MCF 10A (cell line): ENCODE results near the gene COG5. TPM values are rescaled to one million over a fixed set of nuclear protein-coding genes. Genes with fewer than 3 reads are reported as not detected.

Source experiments
- BruUV-seq: library from RNA; stranded (reverse); fragments of 400-500 nt; replicated peaks from 2 replicates; lab custom pipeline; 2021; lab: Mats Ljungman, UMichigan
- CTCF ChIA-PET: fragments of 300-600 bp; sonication (Branson Sonifier 250); formaldehyde crosslinking; extraction: SDS; loops from one replicate; lab custom pipeline; 2021; ENCODE audit warnings: antibody characterized with exemption, inconsistent platforms; lab: Yijun Ruan, JAX
- POLR2A ChIA-PET: fragments of 300-600, 350-650 bp; sonication (Branson Sonifier 250); formaldehyde crosslinking; extraction: SDS; loops from one replicate; lab custom pipeline; 2020; ENCODE audit warnings: antibody characterized with exemption, inconsistent platforms; lab: Yijun Ruan, JAX
- DNase-seq: peaks from one replicate; pipeline ENCODE4 v3.0.0-alpha.2; 2018; ENCODE audit not compliant: unreplicated experiment
- H3K27ac Mint-ChIP-seq: one replicate; pipeline ENCODE4 v1.8.0; 2022; ENCODE audit warnings: mild to moderate bottlenecking, low read depth, mixed read lengths; ENCODE audit not compliant: unreplicated experiment
- H3K27me3 Mint-ChIP-seq: one replicate; pipeline ENCODE4 v1.8.0; 2022; ENCODE audit warnings: mixed read lengths; ENCODE audit not compliant: insufficient read depth, unreplicated experiment
- H3K36me3 Mint-ChIP-seq: one replicate; pipeline ENCODE4 v1.8.0; 2022; ENCODE audit warnings: mild to moderate bottlenecking, moderate library complexity, mixed read lengths; ENCODE audit not compliant: insufficient read depth, unreplicated experiment
- H3K4me1 Mint-ChIP-seq: one replicate; pipeline ENCODE4 v1.8.0; 2022; ENCODE audit warnings: mixed read lengths; ENCODE audit not compliant: insufficient read depth, unreplicated experiment
- H3K4me3 Mint-ChIP-seq: one replicate; pipeline ENCODE4 v1.8.0; 2022; ENCODE audit warnings: mild to moderate bottlenecking, moderate library complexity, mixed read lengths; ENCODE audit not compliant: unreplicated experiment
- H3K9me3 Mint-ChIP-seq: one replicate; pipeline ENCODE4 v1.8.0; 2022; ENCODE audit warnings: mixed read lengths; ENCODE audit not compliant: unreplicated experiment
- CTCF ChIP-seq: fragments of 200-600 bp; IDR thresholded peaks from one replicate; pipeline ENCODE4 v1.8.0; 2022; ENCODE audit warnings: antibody characterized with exemption, mild to moderate bottlenecking; ENCODE audit not compliant: unreplicated experiment
- intact Hi-C: fragments of 100-400 bp; cut with micrococcal nuclease; formaldehyde crosslinking; loops from 2 replicates; pipeline ENCODE4 v1.14.1; 2022
- total RNA-seq: library from RNA; stranded (reverse); gene quantifications from 2 replicates; pipeline ENCODE4 v1.2.3, GENCODE V29; 2022

COG5 gene
- total RNA-seq, 1 experiment from 2014 or later: 40.3 TPM

- no TSS peak for BruUV-seq
- Mint-ChIP-seq H3K36me3 (peaks cover 94% of the 10 kb centered on the region), H3K4me3 (no peak overlapping the region), H3K27me3 (no peaks in the 10 kb centered on the region), H3K9me3 (no peaks in the 10 kb centered on the region), H3K4me1 (peaks cover 14% of the 10 kb centered on the region), H3K27ac (no peak overlapping the region)
- no peak for TF ChIP-seq CTCF
- CTCF ChIA-PET: interaction anchor here (0.7 kb wide), 1 partner anchor 464 kb away, joined by 5 read pairs; no protein-coding TSS in a partner anchor
- POLR2A ChIA-PET: interaction anchor here (1.7 kb wide), 1 partner anchor 16 kb away, joined by 8 read pairs; no protein-coding TSS in a partner anchor
- no peak for DNase-seq
- intact Hi-C loops: no loop called here
These were observed 378.0 kb downstream of the COG5 start for GRCh38 chr7:107185716-107186115.

- intact Hi-C loops: no loop called here
- H3K4me1 Mint-ChIP-seq: peaks cover 24% of the 10 kb centered on the region
- H3K4me3 Mint-ChIP-seq: no peak overlapping the region
- ChIA-PET POLR2A (interaction anchor here (0.6 to 7.9 kb wide), 5 partner anchors 9 to 48 kb away, joined by 3 to 126 read pairs (median 4); partner anchors contain the start of gene HBP1), CTCF (interaction anchor here (1.1 to 2.0 kb wide), 6 partner anchors 8 to 33 kb away, joined by 3 to 14 read pairs (median 8); no protein-coding TSS in a partner anchor)
- H3K36me3 Mint-ChIP-seq: peaks cover 85% of the 10 kb centered on the region
- TF ChIP-seq CTCF: no peak
- no peak overlapping the region for H3K27ac Mint-ChIP-seq
- no peaks in the 10 kb centered on the region for H3K9me3 Mint-ChIP-seq
- BruUV-seq: no TSS peak
- no peaks in the 10 kb centered on the region for H3K27me3 Mint-ChIP-seq
- DNase-seq: no peak
These were observed 382.5 kb downstream of the COG5 start for GRCh38 chr7:107181172-107181571.

- H3K27me3 Mint-ChIP-seq: no peaks in the 10 kb centered on the region
- peaks cover 19% of the 10 kb centered on the region for H3K4me1 Mint-ChIP-seq
- DNase-seq: peak; percentile 93
- peaks cover 81% of the 10 kb centered on the region for H3K36me3 Mint-ChIP-seq
- intact Hi-C loops: no loop called here
- no peak for TF ChIP-seq CTCF
- H3K9me3 Mint-ChIP-seq: no peaks in the 10 kb centered on the region
- ChIA-PET CTCF (interaction anchor here (0.6 to 2.0 kb wide), 12 partner anchors 9 to 1016 kb away, joined by 3 to 14 read pairs (median 4); partner anchors contain the start of gene HBP1), POLR2A (interaction anchor here (0.6 to 7.9 kb wide), 5 partner anchors 10 to 49 kb away, joined by 3 to 126 read pairs (median 4); partner anchors contain the start of gene HBP1)
- peak overlapping the region; percentile 40 for H3K4me3 Mint-ChIP-seq
- H3K27ac Mint-ChIP-seq: no peak overlapping the region
- BruUV-seq: no TSS peak
These were observed 383.3 kb downstream of the COG5 start for GRCh38 chr7:107180378-107180777.

GRCh38 chr7:107179326-107180164 lies 384.2 kb downstream of the COG5 start:
- intact Hi-C loops: no loop called here
- Mint-ChIP-seq H3K36me3 (peaks cover 74% of the 10 kb centered on the region), H3K27me3 (no peaks in the 10 kb centered on the region), H3K27ac (no peak overlapping the region), H3K9me3 (no peaks in the 10 kb centered on the region), H3K4me3 (no peak overlapping the region), H3K4me1 (peaks cover 18% of the 10 kb centered on the region)
- ChIA-PET CTCF (interaction anchor here (0.5 to 2.3 kb wide), 11 partner anchors 10 to 1337 kb away, joined by 3 to 14 read pairs (median 6); partner anchors contain the start of gene HBP1), POLR2A (interaction anchor here (0.9 to 7.9 kb wide), 3 partner anchors 10 to 32 kb away, joined by 4 to 126 read pairs (median 9); partner anchors contain the start of gene HBP1)
- no TSS peak for BruUV-seq
- TF ChIP-seq CTCF: no peak
- DNase-seq: peak; percentile 61
